Tibial artery (tissue), 4 donors: ENCODE data around the gene PIP4K2C.
"Not testable (repeated sequence)": the region's sequence is repeated elsewhere in the genome, so short reads cannot be mapped to it uniquely, and the experiment has no call there.

Experiments
- DNase-seq, 2 donors: peaks; one replicate each; pipeline ENCODE4 v3.0.0-alpha.2; 2019
- H3K27ac ChIP-seq, 2 donors: fragments of 200-600 bp; sonication (generic) in 1 of 2; 1 replicate in 1 of 2; 2 replicates in 1 of 2; pipeline ENCODE4 v1.5.1; 2018 to 2019; ENCODE audit warnings: mild to moderate bottlenecking in 1 of 2
- H3K27me3 ChIP-seq, 2 donors: fragments of 200-600 bp; sonication (generic) in 1 of 2; one replicate each; pipeline versions ENCODE4 v1.5.1 to v1.6.0; 2016 to 2019
- H3K36me3 ChIP-seq, 3 donors: fragments of 200-600 bp; sonication (generic) in 2 of 3; one replicate each; pipeline ENCODE4 v1.5.1; 2016 to 2019; ENCODE audit warnings: mild to moderate bottlenecking in 2 of 3
- H3K4me1 ChIP-seq, 4 donors: fragments of 200-600 bp; sonication (generic) in 2 of 4; 1 replicate in 3 of 4; 2 replicates in 1 of 4; pipeline ENCODE4 v1.5.1; 2016 to 2019
- H3K4me3 ChIP-seq, 2 donors: fragments of 200-600 bp; sonication (generic) in 1 of 2; 1 replicate in 1 of 2; 2 replicates in 1 of 2; pipeline ENCODE4 v1.5.1; 2018 to 2019; ENCODE audit warnings: mild to moderate bottlenecking in 2 of 2
- H3K9me3 ChIP-seq, 3 donors: fragments of 200-600 bp; sonication (generic) in 1 of 3; one replicate each; pipeline ENCODE4 v1.5.1; 2016 to 2019
- CTCF ChIP-seq, 2 experiments: fragments of 200-600 bp in 1 of 2; fragments of 450-650 bp in 1 of 2; IDR thresholded peaks; one replicate each; pipeline ENCODE4 v1.5.1; 2017 to 2019; ENCODE audit warnings: antibody characterized with exemption in 2 of 2, mild to moderate bottlenecking in 1 of 2, moderate library complexity in 1 of 2
- intact Hi-C: fragments of 100-400 bp; cut with DNase I; formaldehyde crosslinking; loops from one replicate; pipeline ENCODE4 v1.15.0; 2023; ENCODE audit warnings: low total_unique reads

Gene PIP4K2C

GRCh38 chr12:57637364-57637763 lies 46.4 kb downstream of the PIP4K2C start:
- H3K27me3 ChIP-seq = peaks cover 0 to 37% of the 10 kb centered on the region in 2 donors
- intact Hi-C loops = no loop called here

GRCh38 chr12:57638096-57638495 lies 47.1 kb downstream of the PIP4K2C start:
- intact Hi-C loops = no loop called here
- no peaks in the 10 kb centered on the region for H3K9me3 ChIP-seq
- no peak overlapping the region for H3K27ac ChIP-seq
- peaks cover 0 to 5% (median 2%) of the 10 kb centered on the region in 4 donors for H3K4me1 ChIP-seq
- H3K36me3 ChIP-seq = no peaks in the 10 kb centered on the region
- no peak for TF ChIP-seq CTCF (IDR thresholded peaks at IDR 0.05)
- H3K4me3 ChIP-seq = no peak overlapping the region
- no peak for DNase-seq
- H3K27me3 ChIP-seq = peaks cover 0 to 39% of the 10 kb centered on the region in 2 donors

More at GRCh38 chr12:57637364-57637763, 46.4 kb downstream of the PIP4K2C start:
- DNase-seq = no peak
- no peak overlapping the region for H3K4me3 ChIP-seq
- H3K36me3 ChIP-seq = no peaks in the 10 kb centered on the region
- peaks cover 0 to 12% (median 9%) of the 10 kb centered on the region in 4 donors for H3K4me1 ChIP-seq
- no peak for TF ChIP-seq CTCF (IDR thresholded peaks at IDR 0.05)
- H3K9me3 ChIP-seq = no peaks in the 10 kb centered on the region
- H3K27ac ChIP-seq = no peak overlapping the region

- no peak for TF ChIP-seq CTCF (IDR thresholded peaks at IDR 0.05)
- no peak for DNase-seq
- Histone ChIP-seq H3K36me3 (no peaks in the 10 kb centered on the region), H3K27ac (no peak overlapping the region), H3K4me1 (no peaks in the 10 kb centered on the region), H3K9me3 (peaks cover 0 to 4% (median 0%) of the 10 kb centered on the region in 3 donors), H3K4me3 (no peak overlapping the region), H3K27me3 (peaks cover 0 to 44% of the 10 kb centered on the region in 2 donors)
- intact Hi-C loops = no loop called here
These were observed 49.4 kb downstream of the PIP4K2C start for GRCh38 chr12:57640175-57641042.

GRCh38 chr12:57641699-57642442 lies 50.9 kb downstream of the PIP4K2C start:
- peaks cover 0 to 7% (median 0%) of the 10 kb centered on the region in 3 donors for H3K9me3 ChIP-seq
- peaks cover 0 to 47% of the 10 kb centered on the region in 2 donors for H3K27me3 ChIP-seq
- TF ChIP-seq CTCF (IDR thresholded peaks at IDR 0.05) = no peak
- H3K4me1 ChIP-seq = no peaks in the 10 kb centered on the region
- no peak overlapping the region for H3K27ac ChIP-seq
- intact Hi-C loops = no loop called here
- no peak for DNase-seq
- H3K36me3 ChIP-seq = no peaks in the 10 kb centered on the region
- no peak overlapping the region for H3K4me3 ChIP-seq

- DNase-seq, H3K9me3 ChIP-seq, H3K27ac ChIP-seq, H3K4me1 ChIP-seq, intact Hi-C loops, H3K36me3 ChIP-seq, H3K4me3 ChIP-seq: not testable (repeated sequence)
- peaks cover 0 to 26% of the 10 kb centered on the region in 2 donors for H3K27me3 ChIP-seq
These were observed 55.1 kb downstream of the PIP4K2C start for GRCh38 chr12:57645990-57646658.

- intact Hi-C loops, H3K9me3 ChIP-seq, H3K36me3 ChIP-seq, H3K27ac ChIP-seq, H3K4me3 ChIP-seq, H3K4me1 ChIP-seq, DNase-seq: not testable (repeated sequence)
- peaks cover 0 to 21% of the 10 kb centered on the region in 2 donors for H3K27me3 ChIP-seq
These were observed 55.7 kb downstream of the PIP4K2C start for GRCh38 chr12:57646659-57647049.
